HG03103 (cell line): ENCODE measurements around the gene JKAMP.
A peak's percentile ranks its signal among the peaks of the same experiment; 100 is the strongest.
"Not testable (repeated sequence)": the region's sequence is repeated elsewhere in the genome, so short reads cannot be mapped to it uniquely, and the experiment has no call there.

Source experiments
- ATAC-seq: cut with Tn5 transposase; IDR thresholded peaks from one replicate; pipeline ENCODE4 v1.9.1; 2021; ENCODE audit warnings: low read depth; ENCODE audit not compliant: unreplicated experiment

Gene JKAMP, protein sequence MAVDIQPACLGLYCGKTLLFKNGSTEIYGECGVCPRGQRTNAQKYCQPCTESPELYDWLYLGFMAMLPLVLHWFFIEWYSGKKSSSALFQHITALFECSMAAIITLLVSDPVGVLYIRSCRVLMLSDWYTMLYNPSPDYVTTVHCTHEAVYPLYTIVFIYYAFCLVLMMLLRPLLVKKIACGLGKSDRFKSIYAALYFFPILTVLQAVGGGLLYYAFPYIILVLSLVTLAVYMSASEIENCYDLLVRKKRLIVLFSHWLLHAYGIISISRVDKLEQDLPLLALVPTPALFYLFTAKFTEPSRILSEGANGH

DNA sequence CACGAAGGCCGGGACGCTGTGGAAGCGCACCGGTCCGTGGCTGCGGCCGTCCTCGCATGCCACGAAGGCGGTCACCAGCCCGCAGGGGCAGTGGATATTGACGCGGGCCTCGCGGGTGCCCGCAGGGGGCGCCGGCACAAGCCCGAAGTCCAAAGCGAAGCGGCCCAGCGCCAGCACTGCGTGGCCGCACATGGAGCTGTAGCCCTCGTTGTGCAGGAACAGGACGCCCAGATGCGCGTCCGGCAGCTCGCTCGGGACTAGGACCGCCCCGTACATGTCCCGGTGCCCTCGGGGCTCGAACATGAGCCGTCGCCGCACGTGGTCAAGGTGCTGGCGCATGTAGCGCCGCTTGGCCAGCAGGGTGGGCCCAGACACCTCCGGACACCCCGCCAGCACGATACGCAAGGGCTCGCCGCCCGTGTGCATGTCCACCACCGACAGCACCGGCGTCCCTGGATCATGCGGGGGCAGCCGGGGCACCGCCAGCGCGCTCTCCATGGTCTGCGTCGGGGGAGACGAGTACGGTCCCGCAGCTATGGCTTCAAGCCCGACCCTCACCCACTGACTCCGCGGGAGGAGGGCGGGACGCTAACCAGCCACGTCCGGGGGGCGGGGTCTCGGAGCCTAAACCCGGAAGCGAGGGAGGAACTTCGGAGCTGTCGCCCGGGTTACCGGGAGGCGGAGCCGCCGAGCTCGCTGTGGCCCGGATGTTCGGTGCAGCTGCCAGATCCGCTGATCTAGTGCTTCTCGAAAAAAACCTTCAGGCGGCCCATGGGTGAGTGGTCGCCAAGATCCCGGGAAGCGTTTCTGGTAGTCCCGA, at the start of gene JKAMP, which contains the start of gene L3HYPDH:
JKAMP (plus strand) TSS at position 699 of the 820 bp plus-strand sequence; CDS start at position 772, 73 bp downstream.
L3HYPDH (minus strand) TSS at position 590 of the 820 bp plus-strand sequence; CDS start at position 498, 92 bp downstream.
- peak; percentile 83 for ATAC-seq

- ATAC-seq: no peak
Observed at GRCh38 chr14:59435101-59435500, 49.2 kb upstream of the JKAMP start.

GRCh38 chr14:59435987-59436386, 48.3 kb upstream of the JKAMP start:
- ATAC-seq: no peak

DNA sequence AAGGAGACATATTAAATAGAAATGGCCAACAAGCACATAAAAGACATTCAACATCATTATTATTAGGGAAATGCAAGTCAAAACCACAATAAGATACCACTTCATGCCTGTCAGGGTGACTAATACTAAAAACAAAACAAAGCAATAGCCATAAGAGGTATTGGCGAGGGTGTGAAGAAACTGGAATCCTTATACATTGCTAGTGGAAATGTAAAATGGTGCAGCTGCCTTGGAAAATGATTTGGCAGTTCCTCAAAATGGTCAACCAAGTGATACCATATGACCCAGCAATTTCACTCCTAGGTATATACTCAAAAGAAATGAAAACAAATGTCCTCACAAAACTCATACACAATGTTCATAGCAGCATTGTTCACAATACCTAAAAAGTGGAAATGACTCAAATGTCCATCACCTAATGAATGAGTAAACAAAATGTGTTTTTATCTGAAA, 46.1 kb upstream of the JKAMP start:
- ATAC-seq: no peak

GRCh38 chr14:59439256-59439965, 44.9 kb upstream of the JKAMP start:
- no peak for ATAC-seq

GRCh38 chr14:59448673-59449072, 35.6 kb upstream of the JKAMP start:
- ATAC-seq: not testable (repeated sequence)

- ATAC-seq: no peak
Observed at GRCh38 chr14:59450716-59451115, 33.6 kb upstream of the JKAMP start.

- no peak for ATAC-seq
Observed at GRCh38 chr14:59451849-59452248, 32.5 kb upstream of the JKAMP start.

- ATAC-seq: no peak
Observed at GRCh38 chr14:59454139-59454538, 30.2 kb upstream of the JKAMP start.

GRCh38 chr14:59455411-59455810, 28.9 kb upstream of the JKAMP start:
- no peak for ATAC-seq

GRCh38 chr14:59458486-59458885, 25.8 kb upstream of the JKAMP start:
- ATAC-seq: no peak

DNA sequence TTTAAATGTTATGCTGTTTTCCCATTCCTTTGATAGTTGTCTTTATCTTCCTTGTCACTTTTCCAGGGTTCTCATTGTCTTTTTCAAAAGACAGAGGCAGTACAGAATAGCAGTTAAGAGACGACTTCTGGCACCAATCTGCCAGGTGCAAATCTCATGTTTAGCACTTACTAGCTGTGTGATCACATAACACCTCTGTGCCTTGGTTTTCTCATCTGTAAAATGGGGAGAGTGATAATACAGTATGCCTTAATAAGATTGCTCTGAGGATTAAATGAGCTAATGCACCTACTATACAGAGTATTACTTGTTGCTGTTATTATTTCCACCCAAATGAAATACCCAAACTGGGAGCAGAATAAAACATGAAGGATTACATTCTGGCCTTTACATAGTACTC, 23.9 kb upstream of the JKAMP start:
- ATAC-seq: no peak

DNA sequence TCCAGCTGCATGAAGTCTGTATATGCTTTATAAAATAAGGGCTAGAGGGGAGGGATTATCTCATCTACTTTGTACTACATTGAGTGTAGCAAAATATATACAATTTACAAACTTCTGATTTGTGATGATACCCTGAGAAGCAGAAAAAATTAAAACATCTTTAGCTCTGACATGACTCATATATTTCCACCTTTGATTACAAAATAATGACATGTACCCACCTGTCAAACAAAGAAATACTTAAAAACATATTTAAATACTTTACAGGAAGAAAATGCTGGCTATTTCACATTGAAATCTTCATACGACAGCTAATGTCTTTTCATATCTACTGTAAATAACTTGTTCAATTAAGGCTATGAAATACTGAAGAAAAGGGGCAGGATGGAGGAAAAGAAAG, 22.4 kb upstream of the JKAMP start:
- no peak for ATAC-seq

GRCh38 chr14:59463787-59464485, 20.4 kb upstream of the JKAMP start:
- ATAC-seq: peak; percentile 13

DNA sequence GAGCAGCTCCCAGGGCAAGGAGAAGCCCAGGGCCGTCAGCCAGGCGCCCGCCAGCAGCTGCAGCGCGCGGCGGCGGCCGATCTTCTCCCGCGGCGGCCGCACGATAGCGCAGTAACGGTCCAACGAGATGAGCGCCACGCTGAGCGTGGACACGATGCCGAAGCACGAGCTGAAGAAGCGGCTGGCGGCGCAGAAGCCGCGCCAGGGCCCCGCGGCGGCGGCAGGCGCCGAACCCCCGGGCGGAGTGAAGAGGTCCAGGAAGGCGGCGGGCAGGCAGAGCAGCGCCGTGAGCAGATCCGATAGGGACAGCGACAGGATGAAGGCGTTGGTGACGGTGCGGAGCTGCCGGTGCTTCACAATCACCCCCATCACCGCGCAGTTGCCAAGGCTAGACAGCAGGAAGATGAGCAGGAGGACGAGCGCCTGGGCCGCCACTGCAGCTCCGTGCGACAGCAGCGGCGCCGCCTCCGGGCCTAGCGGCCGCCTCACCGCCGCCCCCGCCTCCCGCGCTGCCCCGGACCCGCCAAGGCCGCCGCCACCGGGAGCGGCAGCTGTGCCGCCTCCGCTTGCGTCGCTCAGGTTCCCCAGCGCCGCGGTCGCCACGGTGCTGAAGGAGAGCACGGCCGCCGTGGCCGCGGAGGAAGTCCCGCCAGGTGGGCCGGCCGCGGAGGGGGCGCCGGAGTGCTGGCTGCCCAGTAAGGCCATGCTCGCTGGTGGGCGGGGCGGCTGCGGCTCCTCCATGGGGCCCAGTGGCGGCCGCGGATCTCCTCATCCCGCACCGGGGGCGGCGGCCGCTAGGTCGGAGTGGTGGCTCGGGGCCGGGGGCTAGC, 19.6 kb upstream of the JKAMP start:
- ATAC-seq: peak; percentile 45

DNA sequence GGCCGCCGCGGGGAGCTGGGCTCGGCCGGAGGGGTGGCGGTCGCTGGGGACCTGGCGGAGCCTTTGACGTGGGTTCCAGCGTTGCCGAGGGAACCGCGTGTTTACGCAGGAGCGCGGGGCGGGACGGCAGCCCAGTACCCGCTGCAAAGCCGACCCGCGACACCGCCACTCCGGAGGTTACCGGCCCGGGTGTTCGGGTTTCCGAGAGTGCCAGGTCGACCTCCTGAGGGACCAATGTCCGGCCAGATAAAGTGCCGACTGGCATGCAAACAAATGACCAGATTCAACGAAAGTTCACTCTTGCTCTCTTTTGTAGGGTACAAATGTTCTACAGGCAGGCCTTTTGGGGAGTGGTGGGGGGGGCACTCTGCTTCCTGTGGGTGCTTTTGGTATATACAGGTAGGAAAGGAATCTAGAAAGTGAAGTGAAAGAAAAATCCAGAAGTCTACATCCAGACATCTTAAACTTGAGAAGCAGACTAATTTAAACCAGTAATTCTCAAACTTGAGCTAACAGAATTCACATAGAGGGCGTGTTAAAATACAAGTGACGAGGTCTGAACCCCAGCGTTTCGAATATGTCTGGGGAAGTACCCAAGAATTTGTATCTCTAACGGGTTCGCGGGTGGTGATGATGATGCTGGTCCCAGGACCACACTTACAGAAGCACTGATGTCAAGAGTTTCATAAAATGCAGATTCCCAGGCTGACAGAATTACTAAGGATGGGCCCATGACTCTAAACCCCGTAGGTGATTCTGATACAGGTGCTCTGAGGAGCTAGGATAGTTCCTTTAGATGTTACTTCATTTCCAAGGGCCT, 18.8 kb upstream of the JKAMP start, which contains the start of gene GPR135:
GPR135 (minus strand) TSS at position 65 of the 820 bp plus-strand sequence. CDS start 154 bp downstream, outside the sequence.
- peak; percentile 34 for ATAC-seq

DNA sequence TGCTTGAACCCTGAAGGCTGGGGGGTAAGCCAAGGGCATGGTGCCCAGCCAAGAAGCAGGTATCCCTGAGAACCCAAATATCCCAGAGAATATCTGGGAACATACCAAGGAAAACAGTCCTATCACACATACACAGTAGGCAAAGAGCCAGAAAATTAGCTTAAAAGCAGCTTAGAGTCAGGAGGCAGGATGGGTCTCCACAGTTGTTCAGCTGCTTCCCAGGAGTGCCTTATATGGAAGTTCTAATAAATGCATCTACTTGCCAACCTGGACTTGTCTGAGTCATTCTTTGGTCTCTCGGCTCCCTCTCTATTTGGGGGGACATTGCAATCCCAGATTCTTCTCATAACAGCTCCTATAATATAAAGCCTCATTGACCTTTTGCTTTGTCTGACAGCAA, 10.1 kb upstream of the JKAMP start:
- ATAC-seq: no peak

DNA sequence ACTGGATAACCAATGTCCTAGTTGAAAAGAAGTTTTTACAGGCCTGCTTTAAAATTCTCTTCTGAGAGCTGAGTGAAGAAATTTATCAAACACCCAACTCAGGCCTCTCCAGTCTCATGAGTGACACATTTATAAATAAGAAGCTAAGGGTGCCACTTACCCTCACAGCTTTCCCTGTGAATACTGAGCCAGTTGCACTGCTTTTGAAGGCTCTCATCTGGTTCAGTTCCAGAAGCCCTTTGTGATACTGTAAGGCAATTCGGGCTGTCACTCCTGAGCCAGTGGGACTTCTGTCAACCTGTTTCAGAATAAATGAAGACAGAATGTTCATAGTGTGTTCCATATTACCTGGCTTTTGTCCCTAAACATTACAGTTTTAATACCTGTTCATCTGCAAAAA, 8.6 kb upstream of the JKAMP start:
- ATAC-seq: no peak

DNA sequence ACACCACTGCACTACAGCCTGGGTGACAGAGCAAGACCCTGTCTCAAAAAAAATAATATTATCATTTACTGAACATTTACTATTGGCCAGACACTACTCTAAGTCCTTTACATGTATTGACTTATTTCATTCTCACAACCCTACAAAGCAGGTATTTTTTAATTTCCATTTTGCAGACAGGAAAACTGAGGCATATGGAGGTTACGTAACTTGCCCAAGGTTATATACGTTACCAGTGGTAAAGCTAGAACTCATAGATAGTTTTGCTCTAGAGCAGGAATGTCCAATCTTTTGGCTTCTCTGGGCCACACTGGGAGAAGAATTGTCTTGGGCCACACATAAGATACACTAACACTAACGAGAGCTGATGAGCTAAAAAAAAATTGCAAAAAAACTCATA, 5.8 kb upstream of the JKAMP start:
- no peak for ATAC-seq
